Stimulated activated CD4-positive, alpha-beta T cell treated with anti-CD3 and anti-CD28 coated beads, TNF-alpha, amount 100 ng/mL, for 4 hours (primary cell): ENCODE data around the gene OTOF.

Source experiments
- DNase-seq, 3 experiments: peaks; one replicate each; pipeline ENCODE4 v3.0.0-alpha.2; 2020; ENCODE audit warnings: low read depth in 3 of 3

Gene OTOF

DNA sequence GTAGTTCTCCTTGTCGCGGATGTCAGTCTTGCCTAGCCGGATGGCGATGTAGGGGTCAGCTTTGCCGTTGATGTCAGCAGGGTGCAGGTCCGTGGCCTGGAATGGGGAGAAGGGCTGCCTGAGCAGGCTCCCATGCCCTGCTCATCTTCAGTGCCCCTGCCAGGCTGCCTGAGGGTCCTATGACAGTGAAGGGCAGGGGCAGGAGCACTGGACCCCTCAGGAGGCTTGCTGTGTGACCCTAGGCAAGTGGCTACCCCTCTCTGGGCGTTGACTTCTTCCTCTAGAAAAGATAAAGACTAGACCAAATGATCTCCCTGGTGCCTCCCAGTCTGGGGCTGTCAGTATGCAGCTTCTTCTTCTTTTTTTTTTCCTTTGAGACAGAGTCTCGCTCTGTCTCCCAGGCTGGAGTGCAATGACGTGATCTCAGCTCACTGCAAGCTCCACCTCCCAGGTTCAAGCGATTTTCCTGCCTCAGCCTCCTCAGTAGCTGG is 11.9 kb downstream of the OTOF start:
- DNase-seq = no peak

- no peak for DNase-seq
Measured at GRCh38 chr2:26465266-26465925, 12.5 kb downstream of the OTOF start.

- no peak for DNase-seq
Measured at GRCh38 chr2:26464390-26465265, 13.3 kb downstream of the OTOF start.

DNA sequence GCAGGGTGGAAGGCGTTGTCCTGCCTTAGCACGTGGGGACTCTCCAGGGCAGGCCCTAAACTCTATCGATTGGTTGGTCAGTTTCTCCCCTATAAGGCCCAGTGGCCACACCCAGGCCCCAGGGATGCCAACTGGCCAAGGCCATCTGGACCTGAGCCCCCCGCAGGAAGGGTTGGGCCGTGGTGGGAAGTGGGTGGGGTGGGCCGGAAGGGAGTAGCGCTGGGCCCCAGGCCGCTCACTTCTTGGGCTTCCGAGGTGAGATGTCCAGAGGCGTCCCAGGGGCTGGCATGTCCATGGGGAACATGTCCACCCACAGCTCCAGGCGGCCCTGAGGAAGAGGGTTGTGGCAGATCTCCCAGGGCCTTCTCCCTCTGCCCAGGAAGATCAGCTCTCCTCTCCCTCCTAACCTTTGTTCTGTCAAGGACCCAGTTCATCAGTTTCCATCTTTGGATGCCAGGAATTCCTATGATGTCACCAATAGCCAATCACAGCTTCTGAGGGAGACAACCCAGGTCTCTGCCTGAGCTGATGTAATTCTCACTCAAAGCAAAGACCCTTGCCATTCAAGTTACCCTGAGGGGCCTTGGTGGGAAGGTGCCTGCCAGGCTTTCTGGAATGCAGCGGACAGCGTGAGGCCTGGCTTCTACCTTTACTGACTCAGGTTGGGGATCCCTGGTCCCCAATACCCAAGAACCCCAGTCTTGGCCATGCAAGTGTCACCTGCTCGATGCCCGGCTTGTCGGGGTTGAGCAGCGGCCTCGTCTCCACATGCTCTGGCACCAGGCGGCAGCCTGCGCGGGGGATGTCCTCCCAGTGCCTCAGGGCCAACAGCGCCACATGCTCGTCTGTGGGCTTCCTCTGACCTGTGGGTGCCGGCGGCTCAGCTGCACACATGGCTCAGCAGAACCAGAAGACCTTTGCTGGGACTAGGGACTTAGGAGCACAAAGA is 14.4 kb downstream of the OTOF start:
- no peak for DNase-seq

GRCh38 chr2:26462511-26463243 is 15.2 kb downstream of the OTOF start:
- no peak for DNase-seq

DNA sequence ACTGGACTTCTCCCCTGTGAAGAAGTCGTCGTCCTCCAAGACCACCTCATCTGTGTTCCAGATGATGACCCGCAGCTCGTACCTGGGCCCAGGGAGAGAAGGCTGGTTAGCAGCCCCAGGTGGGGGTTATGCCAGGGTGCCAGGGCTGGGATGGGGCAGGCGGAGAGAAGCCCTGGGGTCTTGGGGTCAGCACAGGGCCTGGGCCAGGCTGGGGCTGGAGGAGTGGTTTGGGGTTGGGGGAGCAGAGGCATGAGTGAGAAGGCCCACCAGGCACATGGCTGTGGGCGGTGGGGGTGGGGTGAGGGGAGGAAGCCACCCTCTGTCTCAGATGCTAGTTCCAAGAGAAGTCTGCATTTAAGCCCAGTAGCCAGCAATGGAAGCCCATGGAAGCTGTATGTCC is 15.8 kb downstream of the OTOF start:
- no peak for DNase-seq

GRCh38 chr2:26461601-26462023 is 16.3 kb downstream of the OTOF start:
- no peak for DNase-seq

DNA sequence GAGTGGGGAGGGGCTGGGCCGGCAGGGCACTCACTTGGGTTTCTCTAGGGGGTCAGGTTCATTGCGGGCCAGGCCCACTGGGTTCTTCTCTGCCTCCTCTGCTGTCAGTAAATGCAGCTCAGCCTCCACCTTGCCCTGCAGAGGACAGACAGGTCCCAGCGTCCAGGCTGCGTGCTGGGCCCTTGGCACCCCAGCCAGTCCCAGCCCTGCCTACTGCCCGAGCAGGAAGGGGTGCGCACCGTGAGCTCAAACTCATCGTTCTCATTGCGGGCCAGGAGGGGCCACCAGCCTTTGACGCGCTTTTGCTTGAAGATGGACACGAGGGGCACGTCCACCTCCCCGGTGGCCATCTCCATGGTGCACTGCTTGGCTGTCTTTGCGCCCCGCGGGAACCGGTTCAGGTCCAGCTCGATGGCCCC is 17.3 kb downstream of the OTOF start:
- DNase-seq = no peak

GRCh38 chr2:26459991-26460612 is 17.8 kb downstream of the OTOF start:
- DNase-seq = no peak

GRCh38 chr2:26458365-26459042 is 19.4 kb downstream of the OTOF start:
- DNase-seq = no peak

- no peak for DNase-seq
Measured at GRCh38 chr2:26457695-26458364, 20.1 kb downstream of the OTOF start.

- DNase-seq = no peak
Measured at GRCh38 chr2:26457251-26457666, 20.7 kb downstream of the OTOF start.

DNA sequence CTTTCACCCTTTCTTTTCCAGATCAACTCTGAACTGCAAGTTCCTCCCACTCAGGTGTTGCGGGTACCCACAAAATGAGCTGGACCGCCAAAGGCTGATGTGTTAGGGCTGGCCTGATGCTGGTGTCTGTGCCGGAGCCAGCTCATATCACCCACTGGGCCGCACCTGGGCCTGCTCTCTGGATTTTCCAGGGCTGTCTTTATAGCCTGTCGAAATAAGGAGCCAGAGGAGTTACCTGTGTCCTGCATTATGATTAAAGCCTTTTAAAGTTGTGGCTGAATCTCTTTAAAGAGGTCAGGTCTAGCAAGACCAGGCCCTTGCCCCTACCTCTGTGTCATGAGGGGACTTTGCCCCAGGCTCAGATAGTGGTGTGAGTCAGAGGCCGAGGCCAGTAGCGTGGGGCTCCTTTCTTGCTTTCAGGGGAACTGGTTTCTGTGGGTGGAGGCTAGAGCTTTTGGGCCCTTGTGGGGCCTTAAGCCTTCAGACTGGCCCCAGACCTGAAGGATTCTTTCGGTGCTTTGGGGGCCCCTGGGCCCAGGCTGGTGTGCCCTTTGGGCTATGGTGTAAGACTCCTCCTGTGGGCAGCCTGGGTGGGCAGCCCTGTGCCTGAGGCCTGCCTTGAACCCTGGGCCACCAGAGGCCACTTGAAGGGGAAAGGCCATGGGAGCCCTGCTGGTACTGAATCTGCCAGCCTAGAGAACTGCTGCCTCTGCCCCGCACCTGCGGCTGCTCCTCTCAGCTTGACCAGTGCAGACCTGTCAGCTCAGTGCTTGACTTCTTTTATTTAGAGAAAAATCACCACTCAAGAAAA is 21.3 kb downstream of the OTOF start:
- DNase-seq = no peak

DNA sequence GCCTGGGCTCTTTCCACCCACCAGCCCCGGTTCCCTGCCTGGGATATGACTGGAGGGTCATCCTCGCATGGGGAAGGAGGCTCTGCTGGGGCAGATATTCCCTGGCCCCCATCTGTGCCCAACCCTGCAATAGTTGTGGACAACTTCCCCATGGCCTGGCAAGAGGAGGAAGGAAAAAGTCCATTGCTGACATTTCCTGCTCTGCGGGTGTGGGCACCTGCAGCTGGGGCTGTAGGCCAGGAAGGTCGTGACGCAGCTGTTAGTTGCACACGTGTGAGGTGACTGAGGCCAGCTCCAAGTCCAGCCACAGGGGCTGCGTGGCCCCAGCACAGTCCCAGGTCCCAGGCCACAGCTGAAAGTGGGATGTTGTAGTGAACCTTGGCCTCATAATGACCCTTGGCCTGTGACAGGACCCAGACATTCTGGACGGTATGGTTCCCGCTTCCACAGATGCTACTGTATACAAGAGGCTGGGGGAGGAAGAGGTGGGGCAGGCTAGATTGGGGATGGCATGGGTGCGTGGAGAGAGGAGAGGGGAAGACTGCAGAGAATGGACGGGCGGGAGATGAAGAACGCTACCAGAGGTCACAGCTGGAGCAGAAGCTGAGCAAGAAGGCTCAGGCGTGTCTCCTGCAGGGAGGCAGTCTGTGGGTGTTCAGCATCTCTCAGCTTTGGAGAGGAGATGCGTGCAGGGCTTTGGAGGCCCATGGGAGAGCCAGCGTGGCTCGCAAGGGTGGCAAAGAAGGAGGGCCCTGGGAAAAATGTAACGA is 22.1 kb downstream of the OTOF start:
- no peak for DNase-seq

DNA sequence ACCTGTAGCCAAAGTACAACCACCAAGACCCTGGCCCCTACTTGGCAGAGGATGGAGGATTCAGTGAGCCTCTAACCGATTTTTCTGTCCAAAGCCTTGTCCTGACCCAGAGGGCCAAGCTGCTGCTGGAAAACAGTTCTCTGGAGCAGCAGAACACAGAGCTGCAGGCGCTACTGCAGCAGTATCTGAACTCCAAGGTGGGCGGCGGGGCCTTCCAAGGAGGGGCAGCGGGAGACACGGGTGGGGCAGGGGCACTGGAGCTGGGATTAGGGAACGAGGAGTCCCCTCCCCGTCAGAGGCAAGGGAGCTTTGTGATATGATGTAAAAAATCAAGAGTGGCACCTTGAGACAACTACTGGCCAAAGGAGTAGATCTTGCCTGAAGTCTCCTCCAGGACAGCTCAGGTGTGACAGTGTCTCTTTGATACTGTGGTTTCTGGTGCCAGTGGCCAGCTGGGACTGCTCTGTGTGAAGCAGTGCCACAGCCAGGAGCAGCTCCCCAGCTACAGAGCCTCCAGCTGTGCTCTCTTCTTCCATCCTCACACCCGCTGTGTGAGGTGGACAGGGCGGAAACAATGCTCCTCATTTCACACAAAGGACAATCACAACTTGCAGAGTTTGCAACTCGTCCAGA is 22.8 kb downstream of the OTOF start:
- no peak for DNase-seq

- DNase-seq = no peak
Measured at GRCh38 chr2:26454561-26455001, 23.3 kb downstream of the OTOF start.
